Heart left ventricle (tissue), 16 donors: Measurements from ENCODE around the gene TAF11L7. TPM values are rescaled to one million over a fixed set of nuclear protein-coding genes. Genes with fewer than 3 reads are reported as not detected.
"Not testable (repeated sequence)": the region's sequence is repeated elsewhere in the genome, so short reads cannot be mapped to it uniquely, and the experiment has no call there.

Experiments
- ATAC-seq, 4 donors: fragments of 200-7000 bp; cut with Tn5 transposase; one replicate each; pipeline ENCODE4 v1.9.1; 2020 to 2022; ENCODE audit warnings: moderate library complexity in 4 of 4, mild to moderate bottlenecking in 3 of 4, moderate number of reproducible peaks in 1 of 4
- DNase-seq, 5 donors: peaks; one replicate each; pipeline ENCODE4 v3.0.0-alpha.2; 2020
- H3K27ac ChIP-seq, 12 donors: fragments of 200-600 bp; sonication (generic) in 4 of 12; one replicate each; pipeline versions ENCODE4 v1.5.0 to v1.8.0; 2016 to 2022; ENCODE audit warnings: mild to moderate bottlenecking in 2 of 12
- H3K27me3 ChIP-seq, 9 donors: fragments of 200-600 bp; sonication (generic) in 2 of 9; one replicate each; pipeline versions ENCODE4 v1.5.1 to v1.8.0; 2016 to 2022; ENCODE audit warnings: mild to moderate bottlenecking in 3 of 9
- H3K36me3 ChIP-seq, 9 donors: fragments of 200-600 bp; sonication (generic) in 2 of 9; one replicate each; pipeline versions ENCODE4 v1.5.0 to v1.8.0; 2018 to 2022; ENCODE audit warnings: mild to moderate bottlenecking in 2 of 9
- H3K4me1 ChIP-seq, 12 donors: fragments of 200-600 bp; sonication (generic) in 4 of 12; one replicate each; pipeline versions ENCODE4 v1.5.0 to v1.8.0; 2016 to 2022; ENCODE audit warnings: mild to moderate bottlenecking in 3 of 12
- H3K4me3 ChIP-seq, 12 donors: fragments of 200-600 bp; sonication (generic) in 4 of 12; one replicate each; pipeline versions ENCODE4 v1.5.0 to v1.8.0; 2017 to 2022; ENCODE audit warnings: mild to moderate bottlenecking in 9 of 12, moderate library complexity in 4 of 12
- H3K9me3 ChIP-seq, 12 donors: fragments of 200-600 bp; sonication (generic) in 4 of 12; one replicate each; pipeline versions ENCODE4 v1.5.0 to v1.8.0; 2016 to 2022; ENCODE audit warnings: mild to moderate bottlenecking in 1 of 12
- POLR2A ChIP-seq, 2 donors: fragments of 450-650 bp; IDR thresholded peaks; one replicate each; pipeline ENCODE4 v1.6.1; 2017; ENCODE audit warnings: antibody characterized with exemption in 2 of 2, mild to moderate bottlenecking in 2 of 2, moderate library complexity in 2 of 2
- WGBS, 4 donors: extraction: QIAGEN DNeasy Blood & Tissue Kit in 2 of 4; methylation state at CpG; one replicate each; pipeline versions ENCODE4 v1.1.5 to v1.1.7; 2013 to 2018; 5-methylcytosine and 5-hydroxymethylcytosine counted together
- intact Hi-C, 10 donors: fragments of 100-400 bp; cut with DNase I; formaldehyde crosslinking; loops; one replicate each; pipeline versions ENCODE4 v1.11.1 to v1.14.2; 2022
- polyA plus RNA-seq, 2 donors: library from polyadenylated mRNA; stranded (reverse); fragments of 200-250 nt; gene quantifications; one replicate each; pipeline ENCODE4 v1.2.3, GENCODE V29; 2013
- total RNA-seq, 9 donors: library from RNA; depleted of rRNA in 2 of 9; stranded (reverse); fragments of >200 nt in 2 of 9; fragmentation: NEBNext Ultra II Directional in 3 of 9; extraction: Animal tissue kit (Norgen Biotek cat#: 25700) in 3 of 9; gene quantifications; one replicate each; pipeline versions ENCODE4 v1.1.0 to v1.2.4, GENCODE V29; 2016 to 2023
- TF ChIP-seq, protein P1 (sequence below), 12 donors: fragments of 200-600 bp; sonication (generic) in 4 of 12; IDR thresholded peaks; one replicate each; pipeline versions ENCODE4 v1.5.0 to v1.8.0; 2018 to 2022; ENCODE audit warnings: antibody characterized with exemption in 12 of 12, mild to moderate bottlenecking in 5 of 12
- donor health status: ischemic (EF 13 %, LVEDD 7.1; RV severe dilation, severe dysfunction).
- donor health status: healthy with polysubstance abuse.
- donor health status: DM: no; HTN: yes; CAD: no.
- donor health status: DM: no; HTN: no; CAD: no.
- donor health status: ischemic (EF 25% LVEDD 6.9; RV normal size, moderate dysfunction).
- donor health status: ischemic (EF 25% LVEDD 5.7; RV mildly dilated, moderate dysfunction).
- donor health status: healthy.
- donor health status: DM: yes; HTN: yes; CAD: no.
- donor health status: ischemic (EF 35%, LVEDD 5.7; RV mildly dilated, moderate dysfunction).
- donor health status: nonischemic (EF 11% LVEDD 7.7; RV severe dilation, severe dysfunction).
- donor health status: DM: yes; HTN: yes; CAD: no.
- donor health status: PGD.
- donor health status: ischemic (EF 29% LVEDD 5.4; RV normal size, mild dysfunction).
- donor health status: nonischemic (EF 23%, LVEDD 6.1; RV moderate dilation, normal function).

The TAF11L7 gene
- total and polyA plus RNA-seq, 11 donors, result not detected

GRCh38 chr5:17619354-17619753 lies 33.8 kb upstream of the TAF11L7 start:
- ATAC-seq, result no peak
- H3K9me3 ChIP-seq, result peaks cover 0 to 4% (median 0%) of the 10 kb centered on the region in 12 donors
- no peaks in the 10 kb centered on the region for H3K27me3 ChIP-seq
- TF ChIP-seq, protein P1, sequence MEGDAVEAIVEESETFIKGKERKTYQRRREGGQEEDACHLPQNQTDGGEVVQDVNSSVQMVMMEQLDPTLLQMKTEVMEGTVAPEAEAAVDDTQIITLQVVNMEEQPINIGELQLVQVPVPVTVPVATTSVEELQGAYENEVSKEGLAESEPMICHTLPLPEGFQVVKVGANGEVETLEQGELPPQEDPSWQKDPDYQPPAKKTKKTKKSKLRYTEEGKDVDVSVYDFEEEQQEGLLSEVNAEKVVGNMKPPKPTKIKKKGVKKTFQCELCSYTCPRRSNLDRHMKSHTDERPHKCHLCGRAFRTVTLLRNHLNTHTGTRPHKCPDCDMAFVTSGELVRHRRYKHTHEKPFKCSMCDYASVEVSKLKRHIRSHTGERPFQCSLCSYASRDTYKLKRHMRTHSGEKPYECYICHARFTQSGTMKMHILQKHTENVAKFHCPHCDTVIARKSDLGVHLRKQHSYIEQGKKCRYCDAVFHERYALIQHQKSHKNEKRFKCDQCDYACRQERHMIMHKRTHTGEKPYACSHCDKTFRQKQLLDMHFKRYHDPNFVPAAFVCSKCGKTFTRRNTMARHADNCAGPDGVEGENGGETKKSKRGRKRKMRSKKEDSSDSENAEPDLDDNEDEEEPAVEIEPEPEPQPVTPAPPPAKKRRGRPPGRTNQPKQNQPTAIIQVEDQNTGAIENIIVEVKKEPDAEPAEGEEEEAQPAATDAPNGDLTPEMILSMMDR (IDR thresholded peaks at IDR 0.05), result no peak
- no peak for TF ChIP-seq POLR2A (IDR thresholded peaks at IDR 0.05)
- no peak overlapping the region for H3K27ac ChIP-seq
- DNase-seq, result no peak
- intact Hi-C loops, result no loop called here
- H3K36me3 ChIP-seq, result no peaks in the 10 kb centered on the region
- WGBS, 4 donors, result 83 to 91% (median 86%) methylated on average over 3 of the region's 3 CpGs
- H3K4me3 ChIP-seq, result no peak overlapping the region
- H3K4me1 ChIP-seq, result no peaks in the 10 kb centered on the region

DNA sequence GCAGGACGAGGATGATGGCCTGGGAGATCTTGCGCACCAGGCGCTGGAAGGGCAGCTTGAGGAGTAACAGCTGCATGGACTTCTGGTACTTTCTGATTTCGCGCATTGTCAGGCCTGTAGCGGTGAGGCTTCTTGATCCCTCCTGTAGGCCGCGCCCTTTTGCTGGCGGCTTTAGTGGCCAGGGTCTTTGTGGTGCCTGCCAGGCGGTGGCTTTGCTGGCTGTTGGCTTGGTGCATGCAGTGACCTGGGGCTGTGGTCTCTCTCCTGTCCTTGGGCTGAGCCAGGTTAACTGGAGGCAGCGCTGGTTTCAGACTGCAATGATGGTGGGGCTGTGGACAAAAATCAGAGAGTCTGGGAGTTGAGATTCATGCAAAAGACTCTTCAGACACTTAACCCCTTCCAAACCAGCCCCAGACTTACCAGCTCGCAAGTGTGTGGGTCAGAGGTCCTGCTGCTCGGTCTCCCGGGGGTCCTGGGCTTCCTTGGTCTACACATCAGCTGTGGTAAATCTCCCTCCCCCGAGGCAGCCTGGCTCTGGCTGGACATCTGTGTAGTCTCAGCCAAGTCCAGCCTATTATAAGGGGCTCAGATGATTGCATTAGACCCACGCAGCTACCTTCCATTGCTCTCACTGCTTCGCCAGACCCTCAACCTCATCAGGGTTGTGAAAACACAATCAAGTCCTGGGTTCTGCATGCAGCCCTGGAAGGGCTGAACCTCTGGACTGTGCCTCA lies 29.5 kb upstream of the TAF11L7 start:
- DNase-seq (no peak), ATAC-seq (no peak)
- 80 to 89% (median 88%) methylated on average over 12 to 17 of the region's 17 CpGs for WGBS, 4 donors
- intact Hi-C loops, result no loop called here
- no peak overlapping the region for H3K4me3 ChIP-seq
- H3K9me3 ChIP-seq, result no peaks in the 10 kb centered on the region
- no peaks in the 10 kb centered on the region for H3K27me3 ChIP-seq
- H3K4me1 ChIP-seq, result no peaks in the 10 kb centered on the region
- no peaks in the 10 kb centered on the region for H3K36me3 ChIP-seq
- H3K27ac ChIP-seq, result no peak overlapping the region
- TF ChIP-seq, protein P1 (IDR thresholded peaks at IDR 0.05), result no peak
- no peak for TF ChIP-seq POLR2A (IDR thresholded peaks at IDR 0.05)

GRCh38 chr5:17610092-17610491 lies 24.5 kb upstream of the TAF11L7 start, which contains the start of gene TAF11L12:
TAF11L12 (plus strand) TSS chr5:17610392.
- intact Hi-C loops, H3K36me3 ChIP-seq, H3K4me1 ChIP-seq, DNase-seq, H3K27me3 ChIP-seq, H3K27ac ChIP-seq, H3K9me3 ChIP-seq, ATAC-seq, H3K4me3 ChIP-seq: not testable (repeated sequence)
- WGBS, 4 donors, result 53 to 67% (median 65%) methylated on average over 2 of the region's 2 CpGs

- H3K9me3 ChIP-seq, H3K4me3 ChIP-seq, H3K36me3 ChIP-seq, ATAC-seq, DNase-seq, H3K27ac ChIP-seq, H3K4me1 ChIP-seq, H3K27me3 ChIP-seq, intact Hi-C loops: not testable (repeated sequence)
- WGBS, 4 donors, result 78 to 88% (median 83%) methylated on average over 4 of the region's 4 CpGs
Observed at GRCh38 chr5:17607461-17607860, 21.9 kb upstream of the TAF11L7 start.

GRCh38 chr5:17604951-17605350 lies 19.4 kb upstream of the TAF11L7 start:
- DNase-seq (no peak), ATAC-seq (no peak)
- Histone ChIP-seq H3K36me3 (no peaks in the 10 kb centered on the region), H3K9me3 (no peaks in the 10 kb centered on the region), H3K27me3 (no peaks in the 10 kb centered on the region), H3K27ac (no peak overlapping the region), H3K4me1 (no peaks in the 10 kb centered on the region), H3K4me3 (no peak overlapping the region)
- intact Hi-C loops, result no loop called here
- 87 to 96% (median 91%) methylated on average over 12 to 14 of the region's 14 CpGs for WGBS, 4 donors
- TF ChIP-seq, protein P1 (IDR thresholded peaks at IDR 0.05), result no peak

DNA sequence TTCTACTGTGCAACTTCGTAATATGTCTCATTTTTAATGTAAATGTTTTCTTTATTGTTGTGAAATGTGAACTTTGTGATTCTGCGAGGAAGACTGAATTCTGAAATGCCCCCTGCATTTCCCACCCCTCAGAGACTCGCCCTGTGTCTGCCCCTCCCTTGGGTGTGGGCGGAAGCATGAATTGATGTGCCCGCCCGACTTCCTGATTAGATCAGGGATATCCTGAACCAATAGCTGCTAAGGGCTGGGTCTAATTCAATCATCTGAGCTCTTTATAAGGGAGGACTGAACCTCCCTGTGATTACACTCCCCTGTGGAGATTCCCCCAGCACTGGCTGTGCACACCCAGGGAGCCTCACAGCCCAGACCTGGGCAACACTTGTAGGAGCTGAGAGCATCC lies 18.3 kb upstream of the TAF11L7 start, which contains the start of gene TAF11L11:
Gene TAF11L11 (plus strand): TSS at position 304 of the 400 bp plus-strand sequence.
- ATAC-seq, H3K4me1 ChIP-seq, H3K9me3 ChIP-seq, H3K4me3 ChIP-seq, H3K36me3 ChIP-seq, DNase-seq, H3K27me3 ChIP-seq, H3K27ac ChIP-seq, intact Hi-C loops: not testable (repeated sequence)
- WGBS, 4 donors, result 48 to 66% (median 54%) methylated on average over 6 of the region's 6 CpGs

GRCh38 chr5:17597728-17598127 lies 12.2 kb upstream of the TAF11L7 start, which contains the start of gene TAF11L10:
TAF11L10 (minus strand) TSS chr5:17597828.
- DNase-seq, H3K4me3 ChIP-seq, H3K4me1 ChIP-seq, ATAC-seq, H3K9me3 ChIP-seq, H3K27ac ChIP-seq, H3K36me3 ChIP-seq, intact Hi-C loops, H3K27me3 ChIP-seq: not testable (repeated sequence)
- no CpG with 5 or more reads among the region's 15 CpGs for WGBS, 4 donors

DNA sequence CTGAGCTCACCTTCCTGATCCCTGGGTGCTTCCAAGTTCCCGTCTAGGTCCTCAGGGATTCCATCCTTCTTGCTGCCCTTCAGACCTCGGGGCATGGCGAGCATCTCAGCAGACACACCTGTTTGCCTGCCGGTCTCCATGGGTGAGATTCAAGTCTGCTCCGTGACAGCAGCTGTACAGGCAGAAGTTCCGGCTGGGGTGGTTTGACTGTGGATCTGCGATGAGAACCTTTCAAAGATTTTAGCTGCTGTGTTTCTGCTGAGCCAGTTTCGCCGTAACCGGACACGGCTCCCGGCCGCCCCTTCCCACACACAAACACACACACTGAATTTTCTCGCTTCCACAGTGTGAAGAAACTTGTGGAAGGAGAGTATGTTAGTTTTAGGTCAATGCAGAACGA lies 8.7 kb upstream of the TAF11L7 start, which contains the start of gene TAF11L9:
Gene TAF11L9 (minus strand): TSS at position 140 of the 400 bp plus-strand sequence.
- H3K36me3 ChIP-seq, DNase-seq, H3K4me1 ChIP-seq, H3K27me3 ChIP-seq, ATAC-seq, H3K4me3 ChIP-seq, H3K9me3 ChIP-seq, H3K27ac ChIP-seq, intact Hi-C loops: not testable (repeated sequence)
- 87 to 95% (median 92%) methylated on average over 9 to 13 of the region's 15 CpGs for WGBS, 4 donors
